Sigmoid colon (tissue), 4 donors: ENCODE measurements around the gene SPNS1.

ENCODE experiments used
- CTCF ChIP-seq, 4 experiments: fragments of 450-650 bp in 3 of 4; fragments of 200-600 bp in 1 of 4; IDR thresholded peaks; one replicate each; pipeline ENCODE4 v1.5.1; 2016 to 2019; ENCODE audit warnings: antibody characterized with exemption in 4 of 4, mild to moderate bottlenecking in 3 of 4, moderate library complexity in 2 of 4
- EP300 ChIP-seq, 4 donors: sonication (generic); formaldehyde crosslinking; IDR thresholded peaks; one replicate each; pipeline ENCODE4 v1.6.1; 2017; ENCODE audit warnings: antibody characterized with exemption in 4 of 4
- POLR2AphosphoS5 ChIP-seq, 4 donors: sonication (generic); formaldehyde crosslinking; IDR thresholded peaks; one replicate each; pipeline ENCODE4 v1.6.1; 2017; ENCODE audit warnings: antibody characterized with exemption in 4 of 4

GRCh38 chr16:29011851-29012250 lies 37.3 kb downstream of the SPNS1 start:
- TF ChIP-seq EP300 (IDR thresholded peaks at IDR 0.05) = no peak
- no peak for TF ChIP-seq CTCF (IDR thresholded peaks at IDR 0.05)
- TF ChIP-seq POLR2AphosphoS5 (IDR thresholded peaks at IDR 0.05) = no peak
